Neural progenitor cell (in vitro differentiated cells): ENCODE data around the gene ANXA6.

Source experiments
- CTCF ChIP-seq: fragments of 200-600 bp; sonication (generic); IDR thresholded peaks from 2 replicates; pipeline ENCODE4 v1.5.1; 2017; ENCODE audit warnings: antibody characterized with exemption, mild to moderate bottlenecking
- EZH2 ChIP-seq: fragments of 200-600 bp; sonication (generic); IDR thresholded peaks from 2 replicates; pipeline ENCODE4 v1.6.1; 2017; ENCODE audit warnings: antibody characterized with exemption, mild to moderate bottlenecking, moderate library complexity
- EZH2phosphoT487 ChIP-seq: fragments of 200-600 bp; sonication (generic); IDR thresholded peaks from 2 replicates; pipeline ENCODE4 v1.6.1; 2017; ENCODE audit warnings: antibody characterized with exemption

- TF ChIP-seq CTCF (no peak), EZH2phosphoT487 (no peak), EZH2 (no peak)
Measured at GRCh38 chr5:151062405-151063141, 95.0 kb downstream of the ANXA6 start.
